Measurements from ENCODE around the gene SRP68.

GRCh38 chr17:76079956-76080767 lies 7.8 kb upstream of the SRP68 start:
- TF ChIP-seq GATA2 (IDR thresholded peaks at IDR 0.05; ENCODE audit: low read depth, low read length), result no peak
- TF ChIP-seq GATA3 (IDR thresholded peaks at IDR 0.05; ENCODE audit: low read depth, low read length), result no peak

Data from SH-SY5Y (cell line).